ENCODE measurements around the gene RAE1. TPM values are rescaled to one million over a fixed set of nuclear protein-coding genes. Genes with fewer than 3 reads are reported as not detected.

Gene RAE1
- total and polyA plus RNA-seq, 2 of the 4 experiments (the other 2 are of a cell fraction) = 32.8 to 80.5 TPM

- Histone ChIP-seq H3K9me3 (ENCODE audit: control insufficient read depth, insufficient read depth, low read length) (no peaks in the 10 kb centered on the region), H3K4me1 (ENCODE audit: control insufficient read depth, insufficient read depth, low read length) (peaks cover 3% of the 10 kb centered on the region; the same call in 1 of the 2 replicates), H4K91ac (ENCODE audit: insufficient read depth, low read depth, low read length) (no peak overlapping the region), H2BK15ac (ENCODE audit: low read depth, low read length) (no peak overlapping the region), H2BK120ac (ENCODE audit: low read depth, low read length) (no peak overlapping the region), H3K79me1 (ENCODE audit: low read depth in 1 of 2, low read length in 2 of 2) (peaks cover 14 to 31% of the 10 kb centered on the region in 2 experiments), H3K4me2 (ENCODE audit: low read depth, low read length) (no peak overlapping the region), H2BK5ac (ENCODE audit: low read depth, low read length, poor library complexity, severe bottlenecking) (no peak overlapping the region), H3K9ac (ENCODE audit: low read depth, low read length) (no peak overlapping the region), H3K9me1 (ENCODE audit: insufficient read depth, low read length) (0 out of 2 replicates have a peak, but pooled peaks cover 3% of the 10 kb centered on the region), H4K8ac (ENCODE audit: low read depth in 2 of 2, low read length in 2 of 2) (peak overlapping the region; percentile 4 to 68; a peak in 3 of 4 replicates), H4K20me1 (ENCODE audit: insufficient read depth, low read length) (peaks cover 14% of the 10 kb centered on the region), H2BK20ac (ENCODE audit: low read depth, low read length) (no peak overlapping the region), H3K4ac (ENCODE audit: low read depth, low read length) (no peak overlapping the region), H3K18ac (ENCODE audit: low read depth, low read length) (no peak overlapping the region), H3K23ac (ENCODE audit: low read depth, low read length) (no peak overlapping the region), H3K56ac (ENCODE audit: extremely low read depth, insufficient read depth, low read length) (no peak overlapping the region), H2AK9ac (replicated peaks; ENCODE audit: low read depth, low read length, poor library complexity) (no peak overlapping the region), H3K27me3 (ENCODE audit: control insufficient read depth, insufficient read depth, low read length) (no peaks in the 10 kb centered on the region), H2AK5ac (ENCODE audit: low read depth, low read length) (no peak overlapping the region), H4K5ac (ENCODE audit: low read depth, low read length) (no peak overlapping the region), H3K4me3 (ENCODE audit: insufficient read depth, low read depth, low read length) (no peak overlapping the region), H3K36me3 (ENCODE audit: control insufficient read depth, insufficient read depth, low read length) (peaks cover 11% of the 10 kb centered on the region), H2AFZ (replicated peaks; ENCODE audit: low read length, poor library complexity) (peak overlapping the region; percentile 60), H3K14ac (replicated peaks; ENCODE audit: low read depth, low read length) (no peak overlapping the region), H3K27ac (ENCODE audit: insufficient read depth, low read length) (no peak overlapping the region)
- no TSS peak for BruUV-seq (replicated peaks)
- in situ Hi-C loops (cut with MboI; ENCODE audit: low sequenced_read_pairs) (loop anchor here (25.0 kb wide), 1 partner anchor 963 kb away; the partner anchor contains the start of genes AURKA and CSTF1), dilution Hi-C loops (cut with HindIII; ENCODE audit: low sequenced_read_pairs, unreplicated experiment) (no loop called here), intact Hi-C loops (cut with micrococcal nuclease) (no loop called here)
- TF ChIP-seq, protein P1, sequence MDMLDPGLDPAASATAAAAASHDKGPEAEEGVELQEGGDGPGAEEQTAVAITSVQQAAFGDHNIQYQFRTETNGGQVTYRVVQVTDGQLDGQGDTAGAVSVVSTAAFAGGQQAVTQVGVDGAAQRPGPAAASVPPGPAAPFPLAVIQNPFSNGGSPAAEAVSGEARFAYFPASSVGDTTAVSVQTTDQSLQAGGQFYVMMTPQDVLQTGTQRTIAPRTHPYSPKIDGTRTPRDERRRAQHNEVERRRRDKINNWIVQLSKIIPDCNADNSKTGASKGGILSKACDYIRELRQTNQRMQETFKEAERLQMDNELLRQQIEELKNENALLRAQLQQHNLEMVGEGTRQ (IDR thresholded peaks at IDR 0.05; ENCODE audit: low read depth, low read length) = no peak
- TF ChIP-seq RAD21 (IDR thresholded peaks at IDR 0.05; ENCODE audit: low read length) = no peak
- no peak for TF ChIP-seq RCOR1 (IDR thresholded peaks at IDR 0.05; ENCODE audit: insufficient replicate concordance, low read length)
- no peak for TF ChIP-seq NFE2L2 (IDR thresholded peaks at IDR 0.05; ENCODE audit: low read depth, low read length)
- no peak for TF ChIP-seq RFX5 (IDR thresholded peaks at IDR 0.05; ENCODE audit: low read depth, low read length)
- no peak for TF ChIP-seq ELK1 (IDR thresholded peaks at IDR 0.05; ENCODE audit: borderline replicate concordance, low read depth, low read length)
- no peak for TF ChIP-seq CTCF (conservative IDR thresholded peaks at IDR 0.05; ENCODE audit: low read depth, low read length)
- no peak for TF ChIP-seq SMC3 (IDR thresholded peaks at IDR 0.05; ENCODE audit: low read depth, low read length)
- TF ChIP-seq POLR2A (IDR thresholded peaks at IDR 0.05; ENCODE audit: low read depth, low read length) = no peak
- CTCF ChIA-PET = interaction anchor here (0.6 kb wide), 1 partner anchor 1475 kb away, joined by 3 read pairs; no protein-coding TSS in a partner anchor
- POLR2A ChIA-PET (ENCODE audit: unreplicated experiment) = no interaction called here
- no CpG with 5 or more reads among the region's 16 CpGs for WGBS, 2 experiments (ENCODE audit: extremely low coverage in 2 of 2, insufficient read length in 1 of 2)
- peak; percentile 23 for DNase-seq
- no peak for ATAC-seq (ENCODE audit: low read depth)
Measured at GRCh38 chr20:57350081-57350710, 859 bp upstream of the RAE1 start.

Measured in IMR-90 (cell line).